CD14-positive monocyte (primary cell): ENCODE results near the gene RAB20. TPM values are rescaled to one million over a fixed set of nuclear protein-coding genes. Genes with fewer than 3 reads are reported as not detected.

ENCODE experiments used
- DNase-seq, 3 donors: peaks; one replicate each; pipeline ENCODE4 v3.0.0-alpha.2; 2011 to 2022
- H2AFZ ChIP-seq: 2 replicates; pipeline ENCODE4 v1.6.0; 2012; ENCODE audit warnings: mild to moderate bottlenecking, low read depth, low read length, inconsistent platforms; ENCODE audit not compliant: insufficient read depth, poor library complexity, severe bottlenecking
- H3K27ac ChIP-seq, 2 donors: 1 replicate in 1 of 2; 2 replicates in 1 of 2; pipeline ENCODE4 v1.5.1; 2012 to 2013; ENCODE audit warnings: low read length in 2 of 2, control low read depth in 1 of 2, inconsistent platforms in 1 of 2, low read depth in 1 of 2, mild to moderate bottlenecking in 1 of 2
- H3K27me3 ChIP-seq, 2 donors: one replicate each; pipeline versions ENCODE4 v1.6.0 to v1.6.1; 2011 to 2013; ENCODE audit warnings: low read length in 2 of 2; ENCODE audit not compliant: control insufficient read depth in 2 of 2, insufficient read depth in 2 of 2
- H3K36me3 ChIP-seq, 2 donors: replicated peaks in 1 of 2; 1 replicate in 1 of 2; 2 replicates in 1 of 2; pipeline versions ENCODE4 v1.5.1 to v1.6.1; 2012 to 2013; ENCODE audit warnings: low read length in 2 of 2, control low read depth in 1 of 2, inconsistent platforms in 1 of 2, mild to moderate bottlenecking in 1 of 2; ENCODE audit not compliant: insufficient read depth in 2 of 2, control insufficient read depth in 1 of 2
- H3K4me1 ChIP-seq, 2 donors: 1 replicate in 1 of 2; 2 replicates in 1 of 2; pipeline versions ENCODE4 v1.5.1 to v1.6.1; 2012 to 2013; ENCODE audit warnings: low read length in 2 of 2, control low read depth in 1 of 2, inconsistent platforms in 1 of 2, mild to moderate bottlenecking in 1 of 2, moderate library complexity in 1 of 2; ENCODE audit not compliant: insufficient read depth in 2 of 2, control insufficient read depth in 1 of 2
- H3K4me2 ChIP-seq: replicated peaks from 2 replicates; pipeline ENCODE3; 2012; ENCODE audit warnings: low read length, moderate library complexity, mild to moderate bottlenecking; ENCODE audit not compliant: poor library complexity, severe bottlenecking; ENCODE audit errors: extremely low read depth
- H3K4me3 ChIP-seq, 3 experiments: fragments of 200-600 bp in 1 of 3; sonication (generic) in 1 of 3; replicated peaks in 1 of 3; 1 replicate in 2 of 3; 2 replicates in 1 of 3; pipeline ENCODE4 v1.5.1; 2011 to 2013; ENCODE audit warnings: low read length in 3 of 3, mild to moderate bottlenecking in 3 of 3, control low read depth in 2 of 3, low read depth in 2 of 3, inconsistent platforms in 1 of 3, moderate library complexity in 1 of 3
- H3K79me2 ChIP-seq: 2 replicates; pipeline ENCODE4 v1.6.0; 2012; ENCODE audit warnings: mild to moderate bottlenecking, control low read depth, inconsistent platforms, low read length, moderate library complexity; ENCODE audit not compliant: insufficient read depth
- H3K9ac ChIP-seq: 2 replicates; pipeline ENCODE4 v1.6.0; 2017; ENCODE audit warnings: low read length, mild to moderate bottlenecking; ENCODE audit not compliant: insufficient read depth, poor library complexity, severe bottlenecking
- H3K9me3 ChIP-seq, 2 donors: replicated peaks in 1 of 2; 1 replicate in 1 of 2; 2 replicates in 1 of 2; pipeline versions ENCODE4 v1.5.1 to v1.6.1; 2012 to 2013; ENCODE audit warnings: low read length in 2 of 2, control low read depth in 1 of 2; ENCODE audit not compliant: control insufficient read depth in 1 of 2, insufficient read depth in 1 of 2
- H4K20me1 ChIP-seq: 2 replicates; pipeline ENCODE4 v1.6.0; 2012; ENCODE audit warnings: mild to moderate bottlenecking, low read length, control low read depth, moderate library complexity; ENCODE audit not compliant: insufficient read depth
- H3K27ac Mint-ChIP-seq, 7 donors: one replicate each; pipeline ENCODE4 v1.8.0; 2020; ENCODE audit warnings: mild to moderate bottlenecking in 7 of 7, mixed read lengths in 7 of 7, moderate library complexity in 6 of 7, inconsistent platforms in 2 of 7
- H3K27me3 Mint-ChIP-seq, 3 donors: one replicate each; pipeline ENCODE4 v1.8.0; 2021 to 2022; ENCODE audit warnings: low read depth in 3 of 3, mild to moderate bottlenecking in 3 of 3, mixed read lengths in 3 of 3, moderate library complexity in 3 of 3, inconsistent platforms in 1 of 3
- H3K36me3 Mint-ChIP-seq, 2 donors: one replicate each; pipeline ENCODE4 v1.8.0; 2020; ENCODE audit warnings: mixed read lengths in 2 of 2, inconsistent platforms in 1 of 2, mild to moderate bottlenecking in 1 of 2
- H3K4me1 Mint-ChIP-seq: one replicate; pipeline ENCODE4 v1.8.0; 2020; ENCODE audit warnings: mild to moderate bottlenecking, mixed read lengths
- H3K4me3 Mint-ChIP-seq, 2 donors: one replicate each; pipeline ENCODE4 v1.8.0; 2020; ENCODE audit warnings: mild to moderate bottlenecking in 2 of 2, mixed read lengths in 2 of 2, moderate library complexity in 1 of 2
- H3K9me3 Mint-ChIP-seq, 7 donors: one replicate each; pipeline ENCODE4 v1.8.0; 2020 to 2022; ENCODE audit warnings: mixed read lengths in 7 of 7, mild to moderate bottlenecking in 6 of 7, moderate library complexity in 6 of 7, inconsistent platforms in 2 of 7
- WGBS: methylation state at CpG from one replicate; pipeline ENCODE4 v1.1.5; 2013; ENCODE audit warnings: missing lambda C conversion rate; ENCODE audit not compliant: insufficient coverage; 5-methylcytosine and 5-hydroxymethylcytosine counted together
- intact Hi-C, 2 donors: fragments of 100-400 bp; cut with micrococcal nuclease; formaldehyde crosslinking; loops; one replicate each; pipeline versions ENCODE4 v1.15.0 to v1.15.1; 2023
- polyA plus RNA-seq, 3 donors: library from polyadenylated mRNA; depleted of rRNA in 1 of 3; unstranded in 2 of 3; stranded (reverse) in 1 of 3; fragments of 300-500 nt in 2 of 3; fragments of >200 nt in 1 of 3; fragmentation: Illumina TruSeq in 2 of 3; gene quantifications; 1 replicate in 2 of 3; 2 replicates in 1 of 3; pipeline ENCODE4 v1.2.3, GENCODE V29; 2012 to 2021
- TF ChIP-seq, protein P1 (sequence below): fragments of 200-600 bp; IDR thresholded peaks from one replicate; pipeline ENCODE4 v1.8.0; 2022; ENCODE audit warnings: antibody characterized with exemption, mild to moderate bottlenecking

The RAB20 gene
- polyA plus RNA-seq, 3 donors, result 37.8 to 77.5 (median 43.1) TPM

DNA sequence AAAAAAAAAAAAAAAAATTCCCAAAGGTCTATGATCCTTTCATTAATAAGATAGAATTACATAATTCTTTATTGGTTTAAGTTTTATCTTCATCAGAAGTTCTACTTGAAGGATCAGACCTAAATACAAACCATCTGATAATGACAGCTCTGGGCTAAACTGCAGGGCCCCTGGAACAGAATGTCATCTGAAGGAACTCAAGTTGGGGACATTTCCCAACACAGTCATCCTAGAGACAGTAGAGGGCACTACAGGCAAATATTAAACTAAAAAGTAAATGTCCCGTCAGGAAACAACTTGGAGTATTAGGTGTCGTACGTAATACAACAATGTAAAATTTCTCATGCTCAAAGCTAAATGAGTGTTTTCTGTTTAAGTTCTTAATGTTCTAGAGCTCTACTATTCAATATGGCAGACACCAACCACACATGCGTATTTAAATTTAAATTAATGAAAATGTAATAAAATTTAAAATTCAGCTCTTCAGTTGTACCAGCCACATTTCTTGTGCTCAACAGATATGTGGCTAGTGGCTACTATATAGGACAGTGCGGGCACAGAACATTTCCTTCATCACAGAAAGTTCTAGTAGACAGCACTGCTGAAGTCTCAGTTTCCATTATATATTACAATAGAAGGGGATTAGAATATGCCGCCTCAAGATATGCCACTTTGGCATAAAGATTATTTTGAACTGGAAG lies 32.1 kb upstream of the RAB20 start:
- Histone ChIP-seq H2AFZ (no peak overlapping the region), H3K4me1 (no peaks in the 10 kb centered on the region), H3K36me3 (no peaks in the 10 kb centered on the region), H3K27me3 (no peaks in the 10 kb centered on the region), H3K4me2 (no peak overlapping the region), H3K9me3 (no peaks in the 10 kb centered on the region), H4K20me1 (no peaks in the 10 kb centered on the region), H3K79me2 (no peaks in the 10 kb centered on the region), H3K27ac (no peak overlapping the region), H3K4me3 (no peak overlapping the region), H3K9ac (no peak overlapping the region)
- intact Hi-C loops, result loop anchor here in 1 of 2 donors (5.0 to 10.0 kb wide), 2 partner anchors 224 to 631 kb away; no protein-coding TSS in a partner anchor
- H3K36me3 Mint-ChIP-seq, result no peaks in the 10 kb centered on the region
- H3K27me3 Mint-ChIP-seq, result peaks cover 0 to 3% (median 2%) of the 10 kb centered on the region in 3 donors
- WGBS, result no CpG with 5 or more reads among the region's 6 CpGs
- DNase-seq, result peak; percentile 48 to 64 (median 63)
- TF ChIP-seq, protein P1, sequence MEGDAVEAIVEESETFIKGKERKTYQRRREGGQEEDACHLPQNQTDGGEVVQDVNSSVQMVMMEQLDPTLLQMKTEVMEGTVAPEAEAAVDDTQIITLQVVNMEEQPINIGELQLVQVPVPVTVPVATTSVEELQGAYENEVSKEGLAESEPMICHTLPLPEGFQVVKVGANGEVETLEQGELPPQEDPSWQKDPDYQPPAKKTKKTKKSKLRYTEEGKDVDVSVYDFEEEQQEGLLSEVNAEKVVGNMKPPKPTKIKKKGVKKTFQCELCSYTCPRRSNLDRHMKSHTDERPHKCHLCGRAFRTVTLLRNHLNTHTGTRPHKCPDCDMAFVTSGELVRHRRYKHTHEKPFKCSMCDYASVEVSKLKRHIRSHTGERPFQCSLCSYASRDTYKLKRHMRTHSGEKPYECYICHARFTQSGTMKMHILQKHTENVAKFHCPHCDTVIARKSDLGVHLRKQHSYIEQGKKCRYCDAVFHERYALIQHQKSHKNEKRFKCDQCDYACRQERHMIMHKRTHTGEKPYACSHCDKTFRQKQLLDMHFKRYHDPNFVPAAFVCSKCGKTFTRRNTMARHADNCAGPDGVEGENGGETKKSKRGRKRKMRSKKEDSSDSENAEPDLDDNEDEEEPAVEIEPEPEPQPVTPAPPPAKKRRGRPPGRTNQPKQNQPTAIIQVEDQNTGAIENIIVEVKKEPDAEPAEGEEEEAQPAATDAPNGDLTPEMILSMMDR, result peak; percentile 76
- H3K9me3 Mint-ChIP-seq, result no peaks in the 10 kb centered on the region
- H3K4me3 Mint-ChIP-seq, result no peak overlapping the region
- peak overlapping the region in 1 of 7 donors; percentile 66 for H3K27ac Mint-ChIP-seq
- no peaks in the 10 kb centered on the region for H3K4me1 Mint-ChIP-seq

DNA sequence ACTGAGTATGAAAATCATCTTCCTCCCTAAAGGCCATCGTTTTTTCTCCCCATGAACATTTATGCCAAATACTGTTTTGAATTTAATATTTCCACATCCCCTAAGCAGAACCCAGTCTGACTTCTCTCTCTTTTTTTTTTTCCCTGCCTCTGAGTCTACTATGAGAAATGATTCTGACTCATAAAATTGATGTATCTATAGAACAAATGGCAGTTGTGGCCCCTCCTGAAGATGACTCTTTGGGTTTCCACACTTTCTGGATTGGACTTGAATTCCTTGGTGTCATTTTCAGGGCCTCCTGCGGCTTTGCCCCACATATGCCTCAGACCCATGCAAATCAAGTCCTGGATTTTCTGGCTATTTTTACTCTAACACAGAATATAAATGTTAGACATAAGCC lies 31.1 kb upstream of the RAB20 start:
- H3K79me2 ChIP-seq, result no peaks in the 10 kb centered on the region
- no peak overlapping the region for H3K4me3 Mint-ChIP-seq
- no peaks in the 10 kb centered on the region for H4K20me1 ChIP-seq
- no peak overlapping the region for H3K9ac ChIP-seq
- peaks cover 0 to 3% (median 2%) of the 10 kb centered on the region in 3 donors for H3K27me3 Mint-ChIP-seq
- WGBS, result no CpG with 5 or more reads among the region's 2 CpGs
- DNase-seq, result no peak
- TF ChIP-seq, protein P1, result no peak
- H3K9me3 ChIP-seq, result no peaks in the 10 kb centered on the region
- no peaks in the 10 kb centered on the region for H3K36me3 ChIP-seq
- no peaks in the 10 kb centered on the region for H3K4me1 Mint-ChIP-seq
- no peaks in the 10 kb centered on the region for H3K4me1 ChIP-seq
- intact Hi-C loops, result loop anchor here in 1 of 2 donors (5.0 to 10.0 kb wide), 2 partner anchors 225 to 632 kb away; no protein-coding TSS in a partner anchor
- H3K27ac Mint-ChIP-seq, result peak overlapping the region in 1 of 7 donors; percentile 13
- no peaks in the 10 kb centered on the region for H3K9me3 Mint-ChIP-seq
- H3K4me2 ChIP-seq, result no peak overlapping the region
- H2AFZ ChIP-seq, result no peak overlapping the region
- no peaks in the 10 kb centered on the region for H3K27me3 ChIP-seq
- no peak overlapping the region for H3K27ac ChIP-seq
- no peak overlapping the region for H3K4me3 ChIP-seq
- H3K36me3 Mint-ChIP-seq, result no peaks in the 10 kb centered on the region
